CD14-positive monocyte (primary cell): ENCODE measurements around the gene SLC6A6. TPM values are rescaled to one million over a fixed set of nuclear protein-coding genes. Genes with fewer than 3 reads are reported as not detected.

ENCODE experiments used
- DNase-seq, 3 donors: peaks; one replicate each; pipeline ENCODE4 v3.0.0-alpha.2; 2011 to 2022
- H2AFZ ChIP-seq: 2 replicates; pipeline ENCODE4 v1.6.0; 2012; ENCODE audit warnings: mild to moderate bottlenecking, low read depth, low read length, inconsistent platforms; ENCODE audit not compliant: insufficient read depth, poor library complexity, severe bottlenecking
- H3K27ac ChIP-seq, 2 donors: 1 replicate in 1 of 2; 2 replicates in 1 of 2; pipeline ENCODE4 v1.5.1; 2012 to 2013; ENCODE audit warnings: low read length in 2 of 2, control low read depth in 1 of 2, inconsistent platforms in 1 of 2, low read depth in 1 of 2, mild to moderate bottlenecking in 1 of 2
- H3K27me3 ChIP-seq, 2 donors: one replicate each; pipeline versions ENCODE4 v1.6.0 to v1.6.1; 2011 to 2013; ENCODE audit warnings: low read length in 2 of 2; ENCODE audit not compliant: control insufficient read depth in 2 of 2, insufficient read depth in 2 of 2
- H3K36me3 ChIP-seq, 2 donors: replicated peaks in 1 of 2; 1 replicate in 1 of 2; 2 replicates in 1 of 2; pipeline versions ENCODE4 v1.5.1 to v1.6.1; 2012 to 2013; ENCODE audit warnings: low read length in 2 of 2, control low read depth in 1 of 2, inconsistent platforms in 1 of 2, mild to moderate bottlenecking in 1 of 2; ENCODE audit not compliant: insufficient read depth in 2 of 2, control insufficient read depth in 1 of 2
- H3K4me1 ChIP-seq, 2 donors: 1 replicate in 1 of 2; 2 replicates in 1 of 2; pipeline versions ENCODE4 v1.5.1 to v1.6.1; 2012 to 2013; ENCODE audit warnings: low read length in 2 of 2, control low read depth in 1 of 2, inconsistent platforms in 1 of 2, mild to moderate bottlenecking in 1 of 2, moderate library complexity in 1 of 2; ENCODE audit not compliant: insufficient read depth in 2 of 2, control insufficient read depth in 1 of 2
- H3K4me2 ChIP-seq: replicated peaks from 2 replicates; pipeline ENCODE3; 2012; ENCODE audit warnings: low read length, moderate library complexity, mild to moderate bottlenecking; ENCODE audit not compliant: poor library complexity, severe bottlenecking; ENCODE audit errors: extremely low read depth
- H3K4me3 ChIP-seq, 3 experiments: fragments of 200-600 bp in 1 of 3; sonication (generic) in 1 of 3; replicated peaks in 1 of 3; 1 replicate in 2 of 3; 2 replicates in 1 of 3; pipeline ENCODE4 v1.5.1; 2011 to 2013; ENCODE audit warnings: low read length in 3 of 3, mild to moderate bottlenecking in 3 of 3, control low read depth in 2 of 3, low read depth in 2 of 3, inconsistent platforms in 1 of 3, moderate library complexity in 1 of 3
- H3K79me2 ChIP-seq: 2 replicates; pipeline ENCODE4 v1.6.0; 2012; ENCODE audit warnings: mild to moderate bottlenecking, control low read depth, inconsistent platforms, low read length, moderate library complexity; ENCODE audit not compliant: insufficient read depth
- H3K9ac ChIP-seq: 2 replicates; pipeline ENCODE4 v1.6.0; 2017; ENCODE audit warnings: low read length, mild to moderate bottlenecking; ENCODE audit not compliant: insufficient read depth, poor library complexity, severe bottlenecking
- H3K9me3 ChIP-seq, 2 donors: replicated peaks in 1 of 2; 1 replicate in 1 of 2; 2 replicates in 1 of 2; pipeline versions ENCODE4 v1.5.1 to v1.6.1; 2012 to 2013; ENCODE audit warnings: low read length in 2 of 2, control low read depth in 1 of 2; ENCODE audit not compliant: control insufficient read depth in 1 of 2, insufficient read depth in 1 of 2
- H4K20me1 ChIP-seq: 2 replicates; pipeline ENCODE4 v1.6.0; 2012; ENCODE audit warnings: mild to moderate bottlenecking, low read length, control low read depth, moderate library complexity; ENCODE audit not compliant: insufficient read depth
- H3K27ac Mint-ChIP-seq, 7 donors: one replicate each; pipeline ENCODE4 v1.8.0; 2020; ENCODE audit warnings: mild to moderate bottlenecking in 7 of 7, mixed read lengths in 7 of 7, moderate library complexity in 6 of 7, inconsistent platforms in 2 of 7
- H3K27me3 Mint-ChIP-seq, 3 donors: one replicate each; pipeline ENCODE4 v1.8.0; 2021 to 2022; ENCODE audit warnings: low read depth in 3 of 3, mild to moderate bottlenecking in 3 of 3, mixed read lengths in 3 of 3, moderate library complexity in 3 of 3, inconsistent platforms in 1 of 3
- H3K36me3 Mint-ChIP-seq, 2 donors: one replicate each; pipeline ENCODE4 v1.8.0; 2020; ENCODE audit warnings: mixed read lengths in 2 of 2, inconsistent platforms in 1 of 2, mild to moderate bottlenecking in 1 of 2
- H3K4me1 Mint-ChIP-seq: one replicate; pipeline ENCODE4 v1.8.0; 2020; ENCODE audit warnings: mild to moderate bottlenecking, mixed read lengths
- H3K4me3 Mint-ChIP-seq, 2 donors: one replicate each; pipeline ENCODE4 v1.8.0; 2020; ENCODE audit warnings: mild to moderate bottlenecking in 2 of 2, mixed read lengths in 2 of 2, moderate library complexity in 1 of 2
- H3K9me3 Mint-ChIP-seq, 7 donors: one replicate each; pipeline ENCODE4 v1.8.0; 2020 to 2022; ENCODE audit warnings: mixed read lengths in 7 of 7, mild to moderate bottlenecking in 6 of 7, moderate library complexity in 6 of 7, inconsistent platforms in 2 of 7
- CTCF ChIP-seq: fragments of 200-600 bp; IDR thresholded peaks from one replicate; pipeline ENCODE4 v1.8.0; 2022; ENCODE audit warnings: antibody characterized with exemption, mild to moderate bottlenecking
- WGBS: methylation state at CpG from one replicate; pipeline ENCODE4 v1.1.5; 2013; ENCODE audit warnings: missing lambda C conversion rate; ENCODE audit not compliant: insufficient coverage; 5-methylcytosine and 5-hydroxymethylcytosine counted together
- intact Hi-C, 2 donors: fragments of 100-400 bp; cut with micrococcal nuclease; formaldehyde crosslinking; loops; one replicate each; pipeline versions ENCODE4 v1.15.0 to v1.15.1; 2023
- polyA plus RNA-seq, 3 donors: library from polyadenylated mRNA; depleted of rRNA in 1 of 3; unstranded in 2 of 3; stranded (reverse) in 1 of 3; fragments of 300-500 nt in 2 of 3; fragments of >200 nt in 1 of 3; fragmentation: Illumina TruSeq in 2 of 3; gene quantifications; 1 replicate in 2 of 3; 2 replicates in 1 of 3; pipeline ENCODE4 v1.2.3, GENCODE V29; 2012 to 2021

Gene SLC6A6
- polyA plus RNA-seq, 3 donors, result 18.4 to 136 (median 24.5) TPM

DNA sequence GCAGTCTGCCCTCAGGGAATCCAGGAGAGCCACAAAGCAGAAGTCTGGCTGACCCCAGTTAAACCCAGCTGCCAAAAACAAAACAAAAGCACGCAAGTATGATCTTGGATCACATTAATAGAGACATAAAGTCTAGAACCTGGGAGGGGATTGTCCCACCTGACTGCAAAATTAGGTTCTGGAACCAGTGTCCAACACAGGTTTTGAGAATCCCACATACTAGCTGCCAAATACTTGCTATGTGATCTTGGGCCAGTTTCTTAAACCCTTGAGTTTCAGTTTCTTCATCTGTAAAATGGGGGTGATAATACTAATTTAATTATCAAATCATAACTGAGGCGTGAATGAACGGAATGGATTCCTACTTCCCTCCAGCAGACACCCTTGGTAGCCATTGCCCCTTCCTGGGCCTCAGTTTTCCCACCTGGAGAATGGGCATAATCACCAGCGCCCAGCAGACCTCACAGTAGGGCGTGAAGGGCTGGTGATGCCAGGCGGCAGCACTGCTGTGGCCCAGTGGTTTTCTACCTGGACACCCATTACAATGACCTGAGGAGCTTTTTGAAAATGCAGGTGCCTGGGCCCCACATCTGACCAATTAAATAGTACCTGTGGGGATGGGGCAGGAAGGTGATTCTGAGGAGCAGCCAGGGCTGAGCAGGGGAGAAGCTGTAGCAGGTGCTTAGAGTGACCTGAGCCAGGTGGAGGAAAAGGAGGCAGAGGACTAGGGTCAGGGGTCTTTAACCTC, 105.5 kb downstream of the SLC6A6 start:
- no peaks in the 10 kb centered on the region for H3K27me3 ChIP-seq
- H3K9ac ChIP-seq, result no peak overlapping the region
- Mint-ChIP-seq H3K27me3 (peaks cover 5 to 8% (median 7%) of the 10 kb centered on the region in 3 donors), H3K36me3 (no peaks in the 10 kb centered on the region), H3K27ac (no peak overlapping the region), H3K4me3 (peak overlapping the region in 1 of 2 donors; percentile 45), H3K9me3 (peaks cover 0 to 6% (median under 1%) of the 10 kb centered on the region in 7 donors), H3K4me1 (no peaks in the 10 kb centered on the region)
- H3K4me1 ChIP-seq, result no peaks in the 10 kb centered on the region
- H3K9me3 ChIP-seq, result peaks cover 0 to 1% of the 10 kb centered on the region in 2 donors
- intact Hi-C loops, result no loop called here
- no peak overlapping the region for H3K4me2 ChIP-seq
- no peaks in the 10 kb centered on the region for H3K36me3 ChIP-seq
- H3K27ac ChIP-seq, result no peak overlapping the region
- WGBS, result 97% methylated on average over 4 of the region's 6 CpGs
- H4K20me1 ChIP-seq, result no peaks in the 10 kb centered on the region
- no peak for TF ChIP-seq CTCF
- no peak overlapping the region for H3K4me3 ChIP-seq
- H2AFZ ChIP-seq, result no peak overlapping the region
- no peak for DNase-seq
- no peaks in the 10 kb centered on the region for H3K79me2 ChIP-seq

DNA sequence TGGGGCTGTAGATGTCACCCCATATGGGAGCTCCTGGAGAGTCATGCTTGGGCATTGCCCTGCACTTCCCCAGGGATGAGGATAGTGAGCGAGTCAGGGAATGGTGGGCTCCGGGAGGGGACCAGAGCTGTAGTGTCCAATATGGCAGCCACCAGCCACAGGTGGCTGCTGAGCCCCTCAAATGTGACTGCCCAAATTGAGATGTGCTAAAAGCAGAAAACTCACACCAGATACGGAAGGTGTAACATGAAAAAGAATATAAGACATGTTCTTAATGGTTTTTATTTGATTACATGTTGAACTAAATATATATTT, 106.1 kb downstream of the SLC6A6 start:
- peak overlapping the region in 1 of 2 donors; percentile 45 for H3K4me3 Mint-ChIP-seq
- DNase-seq, result no peak
- no peak overlapping the region for H3K27ac Mint-ChIP-seq

More for the DNA sequence above, 106.1 kb downstream of the SLC6A6 start:
- Histone ChIP-seq H3K9ac (no peak overlapping the region), H3K9me3 (no peaks in the 10 kb centered on the region), H3K79me2 (no peaks in the 10 kb centered on the region), H3K4me3 (no peak overlapping the region), H3K27ac (no peak overlapping the region), H3K4me1 (no peaks in the 10 kb centered on the region), H3K36me3 (no peaks in the 10 kb centered on the region), H4K20me1 (no peaks in the 10 kb centered on the region), H3K27me3 (no peaks in the 10 kb centered on the region), H3K4me2 (no peak overlapping the region), H2AFZ (no peak overlapping the region)
- Mint-ChIP-seq H3K36me3 (no peaks in the 10 kb centered on the region), H3K27me3 (peaks cover 5 to 8% (median 7%) of the 10 kb centered on the region in 3 donors), H3K4me1 (no peaks in the 10 kb centered on the region), H3K9me3 (peaks cover 0 to under 1% (median 0%) of the 10 kb centered on the region in 7 donors)
- 37% methylated on average over 2 of the region's 3 CpGs for WGBS
- TF ChIP-seq CTCF, result no peak
- intact Hi-C loops, result no loop called here
